Breast epithelium (tissue), 4 donors: ENCODE measurements around the gene MAJIN. TPM values are rescaled to one million over a fixed set of nuclear protein-coding genes. Genes with fewer than 3 reads are reported as not detected.

Experiments
- DNase-seq, 2 donors: peaks; one replicate each; pipeline ENCODE4 v3.0.0-alpha.2; 2019; ENCODE audit warnings: low spot score in 2 of 2
- H3K27ac ChIP-seq, 2 donors: fragments of 200-600 bp; sonication (generic) in 1 of 2; one replicate each; pipeline ENCODE4 v1.5.1; 2016 to 2019; ENCODE audit warnings: mild to moderate bottlenecking in 1 of 2
- H3K27me3 ChIP-seq, 2 donors: fragments of 200-600 bp; sonication (generic) in 1 of 2; one replicate each; pipeline versions ENCODE4 v1.5.1 to v1.6.0; 2017 to 2019; ENCODE audit warnings: control low read depth in 1 of 2, mild to moderate bottlenecking in 1 of 2
- H3K36me3 ChIP-seq: fragments of 200-600 bp; one replicate; pipeline ENCODE4 v1.5.1; 2019
- H3K4me1 ChIP-seq, 2 donors: fragments of 200-600 bp; sonication (generic); one replicate each; pipeline ENCODE4 v1.5.1; 2016 to 2019; ENCODE audit warnings: control low read depth in 1 of 2
- H3K4me3 ChIP-seq, 3 donors: fragments of 200-600 bp; sonication (generic); 1 replicate in 2 of 3; 2 replicates in 1 of 3; pipeline ENCODE4 v1.5.1; 2016 to 2019; ENCODE audit warnings: mild to moderate bottlenecking in 3 of 3, moderate library complexity in 2 of 3
- H3K9me3 ChIP-seq, 2 donors: fragments of 200-600 bp; sonication (generic) in 1 of 2; one replicate each; pipeline ENCODE4 v1.5.1; 2016 to 2019; ENCODE audit warnings: control low read depth in 1 of 2
- POLR2A ChIP-seq: fragments of 450-650 bp; IDR thresholded peaks from one replicate; pipeline ENCODE4 v1.6.1; 2016; ENCODE audit warnings: antibody characterized with exemption, mild to moderate bottlenecking, moderate library complexity
- POLR2AphosphoS5 ChIP-seq, 3 donors: sonication (generic); formaldehyde crosslinking; IDR thresholded peaks; one replicate each; pipeline ENCODE4 v1.6.1; 2017; ENCODE audit warnings: antibody characterized with exemption in 3 of 3
- intact Hi-C: fragments of 100-400 bp; cut with DNase I; formaldehyde crosslinking; loops from one replicate; pipeline ENCODE4 v1.15.1; 2023; ENCODE audit warnings: low total_unique reads
- total RNA-seq, 3 donors: library from RNA; depleted of rRNA; stranded (reverse); fragments of >200 nt; gene quantifications; one replicate each; pipeline ENCODE4 v1.1.0, GENCODE V29; 2016
- TF ChIP-seq, protein P1 (sequence below), 3 donors: fragments of 450-650 bp; IDR thresholded peaks; one replicate each; pipeline ENCODE4 v1.5.1; 2016 to 2017; ENCODE audit warnings: antibody characterized with exemption in 3 of 3, mild to moderate bottlenecking in 3 of 3, moderate library complexity in 3 of 3

MAJIN gene, protein sequence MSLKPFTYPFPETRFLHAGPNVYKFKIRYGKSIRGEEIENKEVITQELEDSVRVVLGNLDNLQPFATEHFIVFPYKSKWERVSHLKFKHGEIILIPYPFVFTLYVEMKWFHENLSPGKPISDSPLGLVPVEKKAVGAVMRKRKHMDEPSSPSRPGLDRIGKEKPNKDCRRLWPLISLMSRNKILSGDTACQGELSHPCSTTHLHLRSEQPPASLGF
- total RNA-seq: not detected

DNA sequence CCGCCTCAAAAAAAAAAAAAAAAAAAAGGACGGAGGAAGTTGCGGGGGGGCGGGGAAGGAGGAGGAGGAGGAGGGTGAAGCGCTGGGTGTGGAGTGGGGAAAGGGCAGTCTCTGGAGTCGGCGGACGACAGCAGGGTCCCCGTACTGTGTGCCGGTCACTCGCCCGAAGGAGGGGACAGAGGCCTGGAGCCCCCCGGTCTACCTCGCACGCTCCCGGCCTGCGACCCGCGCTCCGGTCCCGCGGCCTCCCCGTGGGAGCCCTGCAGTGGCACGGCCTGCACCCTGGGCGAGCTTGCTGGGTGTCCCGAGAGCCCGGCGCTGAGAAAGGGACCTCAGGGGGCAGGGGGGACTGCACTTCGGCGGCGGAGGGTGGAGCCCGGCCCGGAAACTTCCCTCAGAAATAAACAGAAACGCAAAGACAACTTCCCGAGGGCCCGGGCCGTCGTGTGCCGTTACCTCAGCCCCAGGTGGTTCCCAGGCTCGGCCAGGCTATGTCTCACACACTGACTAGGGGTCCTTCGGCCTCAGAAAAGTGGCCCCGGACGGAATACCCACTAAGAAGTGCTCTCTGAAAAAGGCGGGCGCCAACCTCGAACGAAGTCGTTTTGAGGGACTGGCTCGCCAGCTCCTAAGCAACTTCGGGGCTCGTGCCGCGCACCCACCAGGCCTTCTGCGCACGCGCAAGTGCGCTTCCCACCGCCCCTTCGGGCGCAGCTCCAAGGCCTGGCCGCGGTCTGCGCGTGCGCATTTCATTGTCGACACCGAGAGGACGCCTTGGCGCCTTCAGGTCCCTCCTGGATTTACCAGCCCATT lies at the start of gene MAJIN:
Gene MAJIN (minus strand): TSS at position 688 of the 813 bp plus-strand sequence. CDS start 12,703 bp downstream, outside the sequence.
- H3K27ac ChIP-seq: no peak within 1 kb of the TSS
- intact Hi-C loops: loop anchor here (5.0 kb wide), 1 partner anchor 1721 kb away; no protein-coding TSS in a partner anchor

DNA sequence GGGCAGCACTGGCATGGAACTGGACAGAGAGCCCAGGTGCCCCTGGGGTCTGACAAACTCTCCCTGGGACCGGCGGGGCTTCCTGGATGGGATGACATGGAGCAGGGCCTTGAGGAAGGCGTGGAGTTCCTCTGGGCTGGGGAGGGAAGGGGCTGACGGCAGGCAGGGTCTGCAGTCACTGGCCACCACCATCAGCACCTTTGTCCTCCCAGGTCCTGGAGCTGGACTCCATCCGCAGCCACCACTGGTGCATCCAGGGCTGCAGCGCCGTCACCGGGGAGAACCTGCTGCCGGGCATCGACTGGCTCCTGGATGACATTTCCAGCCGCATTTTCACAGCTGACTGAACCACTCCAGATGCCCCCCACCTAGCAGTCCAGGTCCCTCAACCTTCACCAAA lies 49.6 kb upstream of the MAJIN start:
- no peaks in the 10 kb centered on the region for H3K27me3 ChIP-seq
- H3K4me1 ChIP-seq: no peaks in the 10 kb centered on the region
- intact Hi-C loops: no loop called here
- no peak overlapping the region for H3K4me3 ChIP-seq
- TF ChIP-seq, protein P1, sequence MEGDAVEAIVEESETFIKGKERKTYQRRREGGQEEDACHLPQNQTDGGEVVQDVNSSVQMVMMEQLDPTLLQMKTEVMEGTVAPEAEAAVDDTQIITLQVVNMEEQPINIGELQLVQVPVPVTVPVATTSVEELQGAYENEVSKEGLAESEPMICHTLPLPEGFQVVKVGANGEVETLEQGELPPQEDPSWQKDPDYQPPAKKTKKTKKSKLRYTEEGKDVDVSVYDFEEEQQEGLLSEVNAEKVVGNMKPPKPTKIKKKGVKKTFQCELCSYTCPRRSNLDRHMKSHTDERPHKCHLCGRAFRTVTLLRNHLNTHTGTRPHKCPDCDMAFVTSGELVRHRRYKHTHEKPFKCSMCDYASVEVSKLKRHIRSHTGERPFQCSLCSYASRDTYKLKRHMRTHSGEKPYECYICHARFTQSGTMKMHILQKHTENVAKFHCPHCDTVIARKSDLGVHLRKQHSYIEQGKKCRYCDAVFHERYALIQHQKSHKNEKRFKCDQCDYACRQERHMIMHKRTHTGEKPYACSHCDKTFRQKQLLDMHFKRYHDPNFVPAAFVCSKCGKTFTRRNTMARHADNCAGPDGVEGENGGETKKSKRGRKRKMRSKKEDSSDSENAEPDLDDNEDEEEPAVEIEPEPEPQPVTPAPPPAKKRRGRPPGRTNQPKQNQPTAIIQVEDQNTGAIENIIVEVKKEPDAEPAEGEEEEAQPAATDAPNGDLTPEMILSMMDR (IDR thresholded peaks at IDR 0.05): no peak
- TF ChIP-seq POLR2AphosphoS5 (IDR thresholded peaks at IDR 0.05) (no peak), POLR2A (no peak)
- H3K9me3 ChIP-seq: no peaks in the 10 kb centered on the region
- no peaks in the 10 kb centered on the region for H3K36me3 ChIP-seq
- no peak for DNase-seq
- H3K27ac ChIP-seq: no peak overlapping the region

More for the DNA sequence above, at the start of gene MAJIN:
- peak in 1 of 3 donors; percentile 15 for TF ChIP-seq POLR2AphosphoS5 (IDR thresholded peaks at IDR 0.05)
- TF ChIP-seq, protein P1 (IDR thresholded peaks at IDR 0.05): no peak
- no peaks in the 10 kb centered on the region for H3K4me1 ChIP-seq
- no peaks in the 10 kb centered on the region for H3K36me3 ChIP-seq
- no peaks in the 10 kb centered on the region for H3K27me3 ChIP-seq
- peak within 1 kb of the TSS; percentile 17 to 58 (median 45) for H3K4me3 ChIP-seq
- H3K9me3 ChIP-seq: no peaks in the 10 kb centered on the region
- peak; percentile 47 to 69 for DNase-seq

DNA sequence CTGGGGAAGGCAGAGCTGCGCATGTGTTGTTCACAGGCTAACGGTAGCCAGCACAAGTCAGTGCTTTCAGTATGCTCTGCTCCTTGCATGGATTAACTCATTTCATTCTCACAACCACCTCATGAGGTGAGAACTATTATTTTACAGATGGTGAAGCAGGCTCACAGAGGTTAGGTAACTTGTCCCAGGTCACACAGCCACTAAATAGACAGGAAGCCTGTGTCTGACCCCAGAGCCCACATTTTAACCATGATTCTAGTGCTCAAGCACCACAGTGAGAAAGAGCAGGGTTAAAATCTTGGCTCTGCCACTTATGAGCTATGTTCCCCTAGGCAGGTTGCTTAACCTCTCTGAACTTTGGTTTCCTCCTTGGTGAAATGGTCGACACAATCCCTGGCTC lies 49.1 kb upstream of the MAJIN start:
- no peak overlapping the region for H3K4me3 ChIP-seq
- TF ChIP-seq, protein P1 (IDR thresholded peaks at IDR 0.05): no peak
- TF ChIP-seq POLR2AphosphoS5 (IDR thresholded peaks at IDR 0.05): no peak
- no peak for TF ChIP-seq POLR2A
- DNase-seq: no peak
- H3K36me3 ChIP-seq: no peaks in the 10 kb centered on the region
- no peaks in the 10 kb centered on the region for H3K4me1 ChIP-seq
- H3K27ac ChIP-seq: no peak overlapping the region
- H3K9me3 ChIP-seq: no peaks in the 10 kb centered on the region
- H3K27me3 ChIP-seq: no peaks in the 10 kb centered on the region
- intact Hi-C loops: no loop called here

DNA sequence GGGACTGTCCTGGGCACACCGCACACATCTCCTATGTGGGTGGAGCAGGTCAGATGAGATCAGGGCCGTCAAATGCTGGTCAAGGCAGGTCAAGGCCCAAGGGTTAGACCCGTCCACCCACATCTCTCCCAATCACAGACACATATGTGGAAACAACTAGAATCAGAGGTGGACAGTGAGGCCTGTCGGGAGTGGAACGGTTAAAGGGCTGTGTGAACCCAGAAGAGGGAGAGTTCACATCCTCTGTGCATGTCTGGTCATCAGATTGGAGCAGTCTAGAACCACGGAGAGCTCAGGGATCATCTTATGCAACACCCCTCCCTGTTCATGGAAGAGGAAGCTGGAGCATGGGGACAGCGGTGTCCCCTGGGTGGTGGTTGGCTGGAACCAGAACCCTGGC lies 47.9 kb upstream of the MAJIN start:
- Histone ChIP-seq H3K27me3 (no peaks in the 10 kb centered on the region), H3K4me3 (no peak overlapping the region), H3K36me3 (no peaks in the 10 kb centered on the region), H3K27ac (no peak overlapping the region), H3K4me1 (no peaks in the 10 kb centered on the region), H3K9me3 (no peaks in the 10 kb centered on the region)
- DNase-seq: no peak
- no peak for TF ChIP-seq POLR2AphosphoS5 (IDR thresholded peaks at IDR 0.05)
- TF ChIP-seq POLR2A: no peak
- TF ChIP-seq, protein P1 (IDR thresholded peaks at IDR 0.05): no peak
- intact Hi-C loops: loop anchor here (10.0 kb wide), 1 partner anchor 165 kb away; no protein-coding TSS in a partner anchor

DNA sequence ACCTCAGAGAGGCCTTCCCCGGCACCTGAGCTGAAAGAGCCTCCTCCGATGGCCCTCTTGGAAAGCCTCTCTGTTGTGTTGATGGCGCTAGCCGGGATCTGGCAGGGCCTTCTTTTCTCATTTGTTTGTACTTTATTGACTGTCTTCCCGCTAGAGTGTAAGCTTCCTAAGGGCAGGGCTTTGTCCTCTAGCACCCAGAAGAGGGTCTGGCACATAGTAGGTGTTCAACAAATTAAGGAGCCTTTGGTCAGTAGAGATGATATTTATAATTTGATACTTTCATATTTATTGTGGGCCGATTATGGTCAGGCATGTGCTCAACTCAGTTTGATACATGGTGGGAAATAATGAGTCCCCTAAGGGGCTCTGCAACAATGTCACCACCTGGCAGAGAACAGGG lies 46.0 kb upstream of the MAJIN start:
- intact Hi-C loops: loop anchor here (10.0 kb wide), 1 partner anchor 163 kb away; no protein-coding TSS in a partner anchor
- Histone ChIP-seq H3K9me3 (no peaks in the 10 kb centered on the region), H3K4me3 (no peak overlapping the region), H3K27me3 (no peaks in the 10 kb centered on the region), H3K27ac (no peak overlapping the region), H3K36me3 (no peaks in the 10 kb centered on the region), H3K4me1 (no peaks in the 10 kb centered on the region)
- TF ChIP-seq, protein P1 (IDR thresholded peaks at IDR 0.05): no peak
- TF ChIP-seq POLR2A (no peak), POLR2AphosphoS5 (IDR thresholded peaks at IDR 0.05) (no peak)
- DNase-seq: no peak
